ENCODE results near the gene ELAVL4. TPM values are rescaled to one million over a fixed set of nuclear protein-coding genes. Genes with fewer than 3 reads are reported as not detected.
"Not testable (repeated sequence)": the region's sequence is repeated elsewhere in the genome, so short reads cannot be mapped to it uniquely, and the experiment has no call there.

Gene ELAVL4
- total and polyA plus RNA-seq, 2 experiments from 2014 or later: not detected

- Histone ChIP-seq H3K9me3 (ENCODE audit: low read depth) (no peaks in the 10 kb centered on the region), H3K36me3 (no peaks in the 10 kb centered on the region), H3K27ac (no peak overlapping the region), H3K4me3 (no peak overlapping the region), H3K27me3 (no peaks in the 10 kb centered on the region), H3K4me1 (ENCODE audit: low read depth) (peaks cover 4% of the 10 kb centered on the region)
- DNase-seq (ENCODE audit: low read depth in 1 of 2, low spot score in 1 of 2): no peak
- no peak for TF ChIP-seq CTCF (IDR thresholded peaks at IDR 0.05; ENCODE audit: low read depth, low read length)
Observed at GRCh38 chr1:50158421-50158820, 49.7 kb downstream of the ELAVL4 start.

- no peak overlapping the region for H3K4me3 ChIP-seq
- DNase-seq (ENCODE audit: low read depth in 1 of 2, low spot score in 1 of 2): no peak
- peaks cover 4% of the 10 kb centered on the region for H3K4me1 ChIP-seq (ENCODE audit: low read depth)
- H3K27ac ChIP-seq: no peak overlapping the region
- no peaks in the 10 kb centered on the region for H3K36me3 ChIP-seq
- H3K27me3 ChIP-seq: no peaks in the 10 kb centered on the region
- H3K9me3 ChIP-seq (ENCODE audit: low read depth): no peaks in the 10 kb centered on the region
- TF ChIP-seq CTCF (IDR thresholded peaks at IDR 0.05; ENCODE audit: low read depth, low read length): no peak
Observed at GRCh38 chr1:50163680-50164079, 55.0 kb downstream of the ELAVL4 start.

- H3K27me3 ChIP-seq; H3K9me3 ChIP-seq (ENCODE audit: low read depth); H3K27ac ChIP-seq; H3K36me3 ChIP-seq; H3K4me3 ChIP-seq; H3K4me1 ChIP-seq (ENCODE audit: low read depth); DNase-seq (ENCODE audit: low read depth in 1 of 2, low spot score in 1 of 2): not testable (repeated sequence)
Observed at GRCh38 chr1:50166351-50166750, 57.6 kb downstream of the ELAVL4 start.

- H3K36me3 ChIP-seq: no peaks in the 10 kb centered on the region
- no peak for TF ChIP-seq CTCF (IDR thresholded peaks at IDR 0.05; ENCODE audit: low read depth, low read length)
- peaks cover 5% of the 10 kb centered on the region for H3K27me3 ChIP-seq
- DNase-seq (ENCODE audit: low read depth in 1 of 2, low spot score in 1 of 2): no peak
- no peaks in the 10 kb centered on the region for H3K9me3 ChIP-seq (ENCODE audit: low read depth)
- no peak overlapping the region for H3K27ac ChIP-seq
- no peak overlapping the region for H3K4me3 ChIP-seq
- peaks cover 15% of the 10 kb centered on the region for H3K4me1 ChIP-seq (ENCODE audit: low read depth)
Observed at GRCh38 chr1:50172299-50172698, 63.6 kb downstream of the ELAVL4 start.

- Histone ChIP-seq H3K36me3 (no peaks in the 10 kb centered on the region), H3K4me3 (no peak overlapping the region), H3K27me3 (peaks cover 5% of the 10 kb centered on the region), H3K9me3 (ENCODE audit: low read depth) (no peaks in the 10 kb centered on the region), H3K4me1 (ENCODE audit: low read depth) (peaks cover 15% of the 10 kb centered on the region), H3K27ac (no peak overlapping the region)
- TF ChIP-seq CTCF (IDR thresholded peaks at IDR 0.05; ENCODE audit: low read depth, low read length): no peak
- DNase-seq (ENCODE audit: low read depth in 1 of 2, low spot score in 1 of 2): no peak
Observed at GRCh38 chr1:50174101-50174500, 65.4 kb downstream of the ELAVL4 start.

GRCh38 chr1:50175719-50176639 lies 67.3 kb downstream of the ELAVL4 start:
- Histone ChIP-seq H3K27ac (peak overlapping the region; percentile 22), H3K36me3 (no peaks in the 10 kb centered on the region), H3K9me3 (ENCODE audit: low read depth) (no peaks in the 10 kb centered on the region), H3K27me3 (peaks cover 5% of the 10 kb centered on the region), H3K4me3 (no peak overlapping the region), H3K4me1 (ENCODE audit: low read depth) (peaks cover 20% of the 10 kb centered on the region)
- DNase-seq (ENCODE audit: low read depth in 1 of 2, low spot score in 1 of 2): no peak
- TF ChIP-seq CTCF (IDR thresholded peaks at IDR 0.05; ENCODE audit: low read depth, low read length): no peak
